A673 (cell line): ENCODE measurements around the gene THSD8. TPM values are rescaled to one million over a fixed set of nuclear protein-coding genes. Genes with fewer than 3 reads are reported as not detected.

Experiments used
- BruUV-seq: library from RNA; stranded (reverse); fragments of 400-500 nt; replicated peaks from 2 replicates; lab custom pipeline; 2021; lab: Mats Ljungman, UMichigan
- CTCF ChIA-PET: fragments of 300-600 bp; sonication (Branson Sonifier 250); formaldehyde crosslinking; loops from one replicate; lab custom pipeline; 2022; ENCODE audit warnings: antibody characterized with exemption; lab: Charles Lee
- POLR2A ChIA-PET: fragments of 300-600 bp; sonication (Branson Sonifier 250); formaldehyde crosslinking; loops from one replicate; lab custom pipeline; 2022; ENCODE audit warnings: antibody characterized with exemption; ENCODE audit not compliant: low non-redundant PET; lab: Charles Lee
- DNase-seq: peaks from one replicate; pipeline ENCODE4 v3.0.0-alpha.2; 2015; ENCODE audit warnings: low spot score
- H3K27ac ChIP-seq: fragments of 200-600 bp; sonication (generic); 2 replicates; pipeline ENCODE4 v1.5.1; 2016; ENCODE audit warnings: mixed run types, low read depth, mild to moderate bottlenecking, mixed read lengths, antibody characterized with exemption, low read length; ENCODE audit not compliant: poor library complexity, severe bottlenecking
- H3K27me3 ChIP-seq: fragments of 200-600 bp; sonication (generic); replicated peaks from 2 replicates; pipeline ENCODE4 v1.6.1; 2017; ENCODE audit warnings: mixed run types, low read depth, mild to moderate bottlenecking, mixed read lengths, antibody characterized with exemption, low read length; ENCODE audit not compliant: insufficient read depth, poor library complexity
- H3K36me3 ChIP-seq: fragments of 200-600 bp; sonication (generic); 2 replicates; pipeline ENCODE4 v1.6.1; 2016; ENCODE audit warnings: mixed run types, mild to moderate bottlenecking, mixed read lengths, antibody characterized with exemption, low read length; ENCODE audit not compliant: insufficient read depth, poor library complexity, severe bottlenecking
- H3K4me1 ChIP-seq: fragments of 200-600 bp; sonication (generic); 2 replicates; pipeline ENCODE4 v1.6.1; 2017; ENCODE audit warnings: mixed run types, mild to moderate bottlenecking, mixed read lengths, antibody characterized with exemption, low read length; ENCODE audit not compliant: insufficient read depth, poor library complexity, severe bottlenecking
- H3K4me3 ChIP-seq: fragments of 200-600 bp; sonication (generic); 2 replicates; pipeline ENCODE4 v1.5.1; 2016; ENCODE audit warnings: low read depth, mixed run types, mild to moderate bottlenecking, mixed read lengths, low read length; ENCODE audit not compliant: poor library complexity, severe bottlenecking
- H3K9me3 ChIP-seq: fragments of 200-600 bp; sonication (generic); 2 replicates; pipeline ENCODE4 v1.6.1; 2016; ENCODE audit warnings: mixed run types, low read depth, mild to moderate bottlenecking, mixed read lengths, antibody characterized with exemption, low read length; ENCODE audit not compliant: poor library complexity, severe bottlenecking
- CTCF ChIP-seq: fragments of 300-800, 200-600 bp; sonication (generic); conservative IDR thresholded peaks from 2 replicates; pipeline ENCODE4 v1.5.1; 2017; ENCODE audit warnings: low read depth, mild to moderate bottlenecking, antibody characterized with exemption, low read length, moderate library complexity, mixed read lengths
- EZH2 ChIP-seq: fragments of 200-600 bp; sonication (generic); IDR thresholded peaks from 2 replicates; pipeline ENCODE4 v1.6.1; 2017; ENCODE audit warnings: borderline replicate concordance, low read depth, mild to moderate bottlenecking, mixed read lengths, antibody characterized with exemption, low read length; ENCODE audit not compliant: poor library complexity, severe bottlenecking
- intact Hi-C: fragments of 100-400 bp; cut with micrococcal nuclease; formaldehyde crosslinking; loops from one replicate; pipeline ENCODE4 v1.10.0; 2022; ENCODE audit not compliant: unreplicated experiment
- total RNA-seq: library from RNA; stranded (reverse); gene quantifications from 2 replicates; pipeline ENCODE4 v1.2.3, GENCODE V29; 2021

The THSD8 gene
- total RNA-seq, 1 experiment from 2014 or later = 45.2 TPM

- Histone ChIP-seq H3K4me3 (peak overlapping the region; percentile 36), H3K9me3 (no peaks in the 10 kb centered on the region), H3K27me3 (no peaks in the 10 kb centered on the region), H3K36me3 (no peaks in the 10 kb centered on the region), H3K27ac (no peak overlapping the region), H3K4me1 (no peaks in the 10 kb centered on the region)
- no peak for TF ChIP-seq EZH2
- peak; percentile 95 for TF ChIP-seq CTCF
- intact Hi-C loops = no loop called here
- BruUV-seq = no TSS peak
- peak; percentile 83 for DNase-seq
- POLR2A ChIA-PET = no interaction called here
- CTCF ChIA-PET = interaction anchor here (0.5 to 1.4 kb wide), 10 partner anchors 8 to 943 kb away, joined by 3 to 19 read pairs (median 5); partner anchors contain the start of genes GET3, PRDX2 and THSD8
Observed at GRCh38 chr19:12757544-12758274, 44.2 kb upstream of the THSD8 start.

- DNase-seq = no peak
- no peak overlapping the region for H3K4me3 ChIP-seq
- no peaks in the 10 kb centered on the region for H3K36me3 ChIP-seq
- CTCF ChIA-PET = interaction anchor here (0.9 to 1.2 kb wide), 2 partner anchors 22 to 39 kb away, joined by 4 to 6 read pairs; partner anchors contain the start of gene GET3
- H3K27ac ChIP-seq = no peak overlapping the region
- no peaks in the 10 kb centered on the region for H3K4me1 ChIP-seq
- H3K27me3 ChIP-seq = no peaks in the 10 kb centered on the region
- POLR2A ChIA-PET = interaction anchor here (0.6 to 0.8 kb wide), 2 partner anchors 32 to 38 kb away, joined by 3 to 24 read pairs; partner anchors contain the start of gene JUNB
- TF ChIP-seq EZH2 (no peak), CTCF (no peak)
- no peaks in the 10 kb centered on the region for H3K9me3 ChIP-seq
- intact Hi-C loops = no loop called here
- BruUV-seq = no TSS peak
Observed at GRCh38 chr19:12759686-12760085, 42.2 kb upstream of the THSD8 start.

GRCh38 chr19:12763100-12763499, 38.8 kb upstream of the THSD8 start:
- Histone ChIP-seq H3K27ac (no peak overlapping the region), H3K4me1 (no peaks in the 10 kb centered on the region), H3K9me3 (no peaks in the 10 kb centered on the region), H3K27me3 (no peaks in the 10 kb centered on the region), H3K4me3 (no peak overlapping the region), H3K36me3 (no peaks in the 10 kb centered on the region)
- ChIA-PET CTCF (interaction anchor here (0.6 kb wide), 1 partner anchor 191 kb away, joined by 8 read pairs; no protein-coding TSS in a partner anchor), POLR2A (interaction anchor here (0.6 kb wide), 1 partner anchor 30 kb away, joined by 5 read pairs; no protein-coding TSS in a partner anchor)
- DNase-seq = no peak
- no TSS peak for BruUV-seq
- intact Hi-C loops = no loop called here
- TF ChIP-seq EZH2 = no peak
- TF ChIP-seq CTCF = no peak
